ENCODE data around the gene FTSJ3. TPM values are rescaled to one million over a fixed set of nuclear protein-coding genes. Genes with fewer than 3 reads are reported as not detected.
"Not testable (repeated sequence)": the region's sequence is repeated elsewhere in the genome, so short reads cannot be mapped to it uniquely, and the experiment has no call there.

FTSJ3 gene
- total RNA-seq, 1 donor from 2014 or later, result 48.6 TPM

GRCh38 chr17:63804328-63804727 is 23.1 kb downstream of the FTSJ3 start:
- no peak overlapping the region for H3K4me3 Mint-ChIP-seq (ENCODE audit: unreplicated experiment)
- no peak overlapping the region for H3K27ac Mint-ChIP-seq (ENCODE audit: unreplicated experiment)
- H3K27me3 Mint-ChIP-seq (ENCODE audit: unreplicated experiment), result no peaks in the 10 kb centered on the region
- no peak for DNase-seq (ENCODE audit: low spot score)
- no peaks in the 10 kb centered on the region for H3K9me3 Mint-ChIP-seq (ENCODE audit: unreplicated experiment)
- no peaks in the 10 kb centered on the region for H3K4me1 Mint-ChIP-seq (ENCODE audit: unreplicated experiment)
- peaks cover 22% of the 10 kb centered on the region for H3K36me3 Mint-ChIP-seq (ENCODE audit: low read depth, unreplicated experiment)
- no peak for TF ChIP-seq CTCF (IDR thresholded peaks at IDR 0.05; ENCODE audit: unreplicated experiment)

GRCh38 chr17:63800783-63801182 is 26.7 kb downstream of the FTSJ3 start:
- H3K36me3 Mint-ChIP-seq (ENCODE audit: low read depth, unreplicated experiment), result peaks cover 11% of the 10 kb centered on the region
- no peak for TF ChIP-seq CTCF (IDR thresholded peaks at IDR 0.05; ENCODE audit: unreplicated experiment)
- no peaks in the 10 kb centered on the region for H3K9me3 Mint-ChIP-seq (ENCODE audit: unreplicated experiment)
- DNase-seq (ENCODE audit: low spot score), result no peak
- H3K27me3 Mint-ChIP-seq (ENCODE audit: unreplicated experiment), result no peaks in the 10 kb centered on the region
- no peak overlapping the region for H3K4me3 Mint-ChIP-seq (ENCODE audit: unreplicated experiment)
- H3K27ac Mint-ChIP-seq (ENCODE audit: unreplicated experiment), result no peak overlapping the region
- no peaks in the 10 kb centered on the region for H3K4me1 Mint-ChIP-seq (ENCODE audit: unreplicated experiment)

- H3K4me1 Mint-ChIP-seq (ENCODE audit: unreplicated experiment), result no peaks in the 10 kb centered on the region
- H3K27ac Mint-ChIP-seq (ENCODE audit: unreplicated experiment), result no peak overlapping the region
- TF ChIP-seq CTCF (IDR thresholded peaks at IDR 0.05; ENCODE audit: unreplicated experiment), result no peak
- peaks cover 18% of the 10 kb centered on the region for H3K36me3 Mint-ChIP-seq (ENCODE audit: low read depth, unreplicated experiment)
- H3K27me3 Mint-ChIP-seq (ENCODE audit: unreplicated experiment), result no peaks in the 10 kb centered on the region
- no peaks in the 10 kb centered on the region for H3K9me3 Mint-ChIP-seq (ENCODE audit: unreplicated experiment)
- DNase-seq (ENCODE audit: low spot score), result no peak
- no peak overlapping the region for H3K4me3 Mint-ChIP-seq (ENCODE audit: unreplicated experiment)
These were observed 28.8 kb downstream of the FTSJ3 start for GRCh38 chr17:63798572-63799106.

GRCh38 chr17:63796375-63796774 is 31.1 kb downstream of the FTSJ3 start:
- H3K27ac Mint-ChIP-seq (ENCODE audit: unreplicated experiment); DNase-seq (ENCODE audit: low spot score); H3K4me1 Mint-ChIP-seq (ENCODE audit: unreplicated experiment); H3K9me3 Mint-ChIP-seq (ENCODE audit: unreplicated experiment); H3K4me3 Mint-ChIP-seq (ENCODE audit: unreplicated experiment); H3K27me3 Mint-ChIP-seq (ENCODE audit: unreplicated experiment): not testable (repeated sequence)
- peaks cover 18% of the 10 kb centered on the region for H3K36me3 Mint-ChIP-seq (ENCODE audit: low read depth, unreplicated experiment)

GRCh38 chr17:63792055-63792729 is 35.3 kb downstream of the FTSJ3 start:
- Mint-ChIP-seq H3K36me3 (ENCODE audit: low read depth, unreplicated experiment) (peaks cover 15% of the 10 kb centered on the region), H3K4me1 (ENCODE audit: unreplicated experiment) (no peaks in the 10 kb centered on the region), H3K27ac (ENCODE audit: unreplicated experiment) (no peak overlapping the region), H3K9me3 (ENCODE audit: unreplicated experiment) (no peaks in the 10 kb centered on the region), H3K27me3 (ENCODE audit: unreplicated experiment) (no peaks in the 10 kb centered on the region), H3K4me3 (ENCODE audit: unreplicated experiment) (no peak overlapping the region)
- TF ChIP-seq CTCF (IDR thresholded peaks at IDR 0.05; ENCODE audit: unreplicated experiment), result no peak
- no peak for DNase-seq (ENCODE audit: low spot score)

All from endothelial cell (in vitro differentiated cells).